Thyroid gland (tissue), 4 donors: ENCODE data around the gene CLEC7A.

Experiments used
- POLR2A ChIP-seq, 2 donors: fragments of 450-650 bp; IDR thresholded peaks; one replicate each; pipeline ENCODE4 v1.6.1; 2017; ENCODE audit warnings: antibody characterized with exemption in 2 of 2, mild to moderate bottlenecking in 2 of 2, moderate library complexity in 1 of 2
- TF ChIP-seq, protein P1 (sequence below), 6 experiments: fragments of 200-600 bp in 3 of 6; fragments of 450-650 bp in 3 of 6; sonication (generic) in 3 of 6; IDR thresholded peaks; one replicate each; pipeline ENCODE4 v1.5.1; 2016 to 2019; ENCODE audit warnings: antibody characterized with exemption in 6 of 6, mild to moderate bottlenecking in 2 of 6, inconsistent platforms in 1 of 6, moderate library complexity in 1 of 6

DNA sequence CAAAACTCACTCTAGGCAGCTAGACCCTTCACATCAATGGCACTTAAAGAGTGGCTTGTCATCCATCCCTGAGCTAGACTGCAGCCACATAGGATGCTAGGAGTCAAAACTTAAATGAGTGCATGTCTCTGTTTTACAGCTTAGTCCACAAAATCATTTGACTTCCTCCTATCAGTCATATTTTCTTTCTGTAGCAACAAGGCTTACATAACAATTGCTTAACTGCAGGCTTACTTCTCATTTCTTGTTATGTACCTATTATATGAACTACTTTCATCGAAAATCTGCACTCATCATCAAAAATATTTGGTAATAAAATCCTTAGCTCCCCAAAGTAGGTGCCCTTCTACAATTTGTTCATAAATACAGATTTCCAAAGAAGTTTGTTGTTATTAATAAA, 61.4 kb downstream of the CLEC7A start:
- TF ChIP-seq, protein P1, sequence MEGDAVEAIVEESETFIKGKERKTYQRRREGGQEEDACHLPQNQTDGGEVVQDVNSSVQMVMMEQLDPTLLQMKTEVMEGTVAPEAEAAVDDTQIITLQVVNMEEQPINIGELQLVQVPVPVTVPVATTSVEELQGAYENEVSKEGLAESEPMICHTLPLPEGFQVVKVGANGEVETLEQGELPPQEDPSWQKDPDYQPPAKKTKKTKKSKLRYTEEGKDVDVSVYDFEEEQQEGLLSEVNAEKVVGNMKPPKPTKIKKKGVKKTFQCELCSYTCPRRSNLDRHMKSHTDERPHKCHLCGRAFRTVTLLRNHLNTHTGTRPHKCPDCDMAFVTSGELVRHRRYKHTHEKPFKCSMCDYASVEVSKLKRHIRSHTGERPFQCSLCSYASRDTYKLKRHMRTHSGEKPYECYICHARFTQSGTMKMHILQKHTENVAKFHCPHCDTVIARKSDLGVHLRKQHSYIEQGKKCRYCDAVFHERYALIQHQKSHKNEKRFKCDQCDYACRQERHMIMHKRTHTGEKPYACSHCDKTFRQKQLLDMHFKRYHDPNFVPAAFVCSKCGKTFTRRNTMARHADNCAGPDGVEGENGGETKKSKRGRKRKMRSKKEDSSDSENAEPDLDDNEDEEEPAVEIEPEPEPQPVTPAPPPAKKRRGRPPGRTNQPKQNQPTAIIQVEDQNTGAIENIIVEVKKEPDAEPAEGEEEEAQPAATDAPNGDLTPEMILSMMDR (IDR thresholded peaks at IDR 0.05): no peak
- no peak for TF ChIP-seq POLR2A (IDR thresholded peaks at IDR 0.05)
